AML-193 (cell line): Measurements from ENCODE around the gene ZNF774.
"Not testable (repeated sequence)": the region's sequence is repeated elsewhere in the genome, so short reads cannot be mapped to it uniquely, and the experiment has no call there.

Experiments used
- DNase-seq, 2 experiments: peaks; one replicate each; lab custom pipeline; 2025; lab: John Stamatoyannopoulos, UW

ZNF774 gene

GRCh38 chr15:90352107-90352893, at the start of gene ZNF774:
Gene ZNF774 (plus strand): TSS chr15:90352284. CDS start chr15:90354661, 2,377 bp downstream.
- peak; percentile 83 to 89 for DNase-seq

DNA sequence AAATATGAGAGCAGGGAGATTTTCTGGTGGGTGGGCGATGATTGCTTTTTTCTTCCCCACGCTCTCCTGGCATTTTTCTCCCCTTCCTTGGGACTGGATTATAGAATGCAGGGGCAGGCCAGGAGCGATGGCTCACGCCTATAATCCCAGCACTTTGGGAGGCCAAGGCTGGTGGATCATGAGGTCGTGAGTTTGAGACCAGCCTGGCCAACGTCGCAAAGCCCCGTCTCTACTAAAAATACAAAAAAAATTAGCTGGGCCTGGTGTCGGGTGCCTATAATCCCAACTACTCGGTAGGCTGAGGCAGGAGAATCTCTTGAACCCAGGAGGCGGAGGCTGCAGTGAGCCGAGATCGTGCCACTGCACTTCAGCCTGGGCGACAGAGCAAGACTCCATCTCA, 46.7 kb upstream of the ZNF774 start:
- DNase-seq = not testable (repeated sequence)

DNA sequence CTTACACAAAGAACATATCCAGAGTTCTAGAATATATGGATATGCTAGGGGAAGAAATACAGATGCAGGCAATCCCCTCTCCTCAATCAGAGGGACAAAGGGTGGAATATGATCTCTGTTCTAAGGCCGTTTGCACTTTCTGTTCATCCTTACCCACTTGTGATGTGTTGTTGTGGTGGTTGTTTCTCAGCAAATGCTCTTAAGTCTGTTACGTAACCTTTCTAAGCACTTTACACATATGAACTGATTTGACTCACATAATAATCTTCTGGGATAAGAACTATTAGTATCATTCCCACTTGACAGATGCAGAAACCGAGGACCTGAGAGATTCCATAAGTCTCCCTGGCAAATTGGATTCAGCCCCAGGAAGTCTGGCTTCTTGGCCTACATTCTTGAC, 46.2 kb upstream of the ZNF774 start:
- DNase-seq = no peak

- peak in 1 of 2 experiments; percentile 23 for DNase-seq
Measured at GRCh38 chr15:90306560-90306959, 45.5 kb upstream of the ZNF774 start.

DNA sequence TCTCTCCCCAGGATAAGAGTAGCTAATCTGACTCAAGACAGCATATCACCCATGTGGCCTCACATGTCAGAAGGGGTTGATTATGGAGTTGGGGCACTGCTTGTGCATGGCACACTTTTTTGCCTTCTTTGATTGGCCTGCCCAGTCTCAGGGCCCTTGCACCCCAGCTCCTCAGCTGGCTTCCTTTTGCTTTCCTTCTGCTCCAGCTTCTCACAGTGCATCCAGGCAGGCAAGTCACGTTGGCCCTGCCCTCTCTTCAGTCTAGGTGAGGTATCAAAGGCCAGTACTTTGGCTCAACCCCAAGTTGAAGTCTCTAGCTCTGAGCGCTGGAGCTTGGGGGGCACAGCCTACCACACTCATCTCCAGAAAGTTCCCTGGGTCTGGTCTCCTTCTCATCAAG, 44.4 kb upstream of the ZNF774 start:
- DNase-seq = no peak

DNA sequence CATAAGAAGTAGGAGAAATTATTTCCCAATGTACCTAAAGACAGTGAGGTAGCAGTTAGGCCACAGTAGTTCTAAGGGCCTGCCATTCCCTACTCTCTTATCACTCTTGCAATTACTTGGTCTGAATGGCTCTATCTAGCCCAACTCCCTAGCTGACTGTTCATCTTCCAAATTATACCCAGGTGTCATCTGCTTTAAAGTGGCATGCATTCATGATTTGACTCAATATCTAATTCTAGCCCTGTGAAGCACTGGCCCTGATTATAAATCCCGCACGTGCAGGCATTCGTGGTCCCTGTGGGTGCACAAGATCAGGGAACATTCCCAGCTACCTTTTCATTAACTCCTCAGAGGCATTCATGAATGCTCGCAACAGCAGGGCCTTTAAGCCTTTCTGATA, 43.1 kb upstream of the ZNF774 start:
- no peak for DNase-seq

DNA sequence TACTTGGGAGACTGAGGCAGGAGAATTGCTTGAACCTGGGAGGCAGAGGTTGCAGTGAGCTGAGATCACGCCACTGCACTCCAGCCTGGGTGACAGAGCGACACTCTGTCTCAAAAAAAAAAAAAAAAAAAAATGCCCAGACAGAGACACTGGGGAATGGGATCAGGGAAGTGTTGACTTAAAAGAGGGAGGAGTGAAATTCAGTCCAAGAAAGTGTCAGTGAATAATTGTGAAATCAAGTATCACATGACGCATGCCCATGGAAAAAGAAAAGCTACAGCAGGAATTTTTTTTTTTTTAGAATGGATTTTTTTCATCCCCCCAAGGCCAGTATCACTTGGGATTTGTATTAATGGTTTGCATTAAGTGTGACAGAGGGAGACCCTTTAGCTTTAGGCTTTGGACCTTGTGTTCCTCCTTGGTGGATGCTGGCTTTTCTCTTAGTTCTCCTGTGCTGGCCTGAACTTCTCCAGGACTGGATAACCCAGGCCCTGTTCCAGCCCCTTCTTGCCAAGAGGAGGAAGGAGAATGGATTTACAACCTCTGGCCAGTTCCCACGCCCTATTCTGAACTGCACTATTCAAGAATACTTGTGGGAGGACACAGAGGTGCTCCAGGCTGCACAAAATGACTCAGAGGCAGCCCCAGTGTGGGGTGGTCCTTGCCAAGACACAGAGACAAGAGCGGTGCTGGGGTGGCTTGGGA, 36.7 kb upstream of the ZNF774 start:
- DNase-seq = no peak

DNA sequence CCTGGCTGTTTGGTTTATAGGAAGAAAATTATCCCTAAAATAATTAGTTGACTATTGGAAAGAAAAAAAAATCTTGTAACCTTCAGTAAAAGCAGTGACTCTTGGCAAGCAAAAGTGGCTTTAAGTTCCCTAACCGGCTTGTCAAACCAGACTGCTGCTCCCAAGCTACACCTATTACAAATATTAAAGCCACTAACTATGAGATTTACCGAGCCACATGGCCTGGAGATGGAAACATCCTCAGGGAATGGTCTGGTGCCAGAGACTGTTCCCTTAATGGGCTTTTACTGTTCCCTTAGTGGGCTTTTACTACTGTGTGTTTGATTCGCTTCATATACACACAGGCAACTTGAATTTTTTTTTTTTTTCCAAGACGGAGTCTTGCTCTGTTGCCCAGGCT, 35.9 kb upstream of the ZNF774 start:
- DNase-seq = no peak

DNA sequence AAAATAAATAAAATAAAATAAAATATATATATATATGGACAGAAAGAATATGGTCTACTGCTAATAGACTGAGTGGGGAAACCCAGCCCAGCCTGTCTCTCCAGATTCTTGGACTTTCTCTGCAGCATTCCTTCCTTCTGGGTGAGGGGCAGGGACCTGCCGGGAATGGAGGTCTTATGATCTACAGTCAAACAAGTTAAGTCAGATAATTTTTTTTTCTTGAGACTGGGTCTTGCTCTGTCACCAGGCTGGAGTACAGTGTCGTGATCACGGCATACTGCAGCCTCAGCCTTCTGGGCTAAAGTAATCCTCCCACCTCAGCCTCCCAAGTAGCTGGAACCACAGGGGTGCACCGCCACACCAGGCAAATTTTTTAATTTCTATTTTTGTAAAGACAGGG, 33.5 kb upstream of the ZNF774 start:
- no peak for DNase-seq

DNA sequence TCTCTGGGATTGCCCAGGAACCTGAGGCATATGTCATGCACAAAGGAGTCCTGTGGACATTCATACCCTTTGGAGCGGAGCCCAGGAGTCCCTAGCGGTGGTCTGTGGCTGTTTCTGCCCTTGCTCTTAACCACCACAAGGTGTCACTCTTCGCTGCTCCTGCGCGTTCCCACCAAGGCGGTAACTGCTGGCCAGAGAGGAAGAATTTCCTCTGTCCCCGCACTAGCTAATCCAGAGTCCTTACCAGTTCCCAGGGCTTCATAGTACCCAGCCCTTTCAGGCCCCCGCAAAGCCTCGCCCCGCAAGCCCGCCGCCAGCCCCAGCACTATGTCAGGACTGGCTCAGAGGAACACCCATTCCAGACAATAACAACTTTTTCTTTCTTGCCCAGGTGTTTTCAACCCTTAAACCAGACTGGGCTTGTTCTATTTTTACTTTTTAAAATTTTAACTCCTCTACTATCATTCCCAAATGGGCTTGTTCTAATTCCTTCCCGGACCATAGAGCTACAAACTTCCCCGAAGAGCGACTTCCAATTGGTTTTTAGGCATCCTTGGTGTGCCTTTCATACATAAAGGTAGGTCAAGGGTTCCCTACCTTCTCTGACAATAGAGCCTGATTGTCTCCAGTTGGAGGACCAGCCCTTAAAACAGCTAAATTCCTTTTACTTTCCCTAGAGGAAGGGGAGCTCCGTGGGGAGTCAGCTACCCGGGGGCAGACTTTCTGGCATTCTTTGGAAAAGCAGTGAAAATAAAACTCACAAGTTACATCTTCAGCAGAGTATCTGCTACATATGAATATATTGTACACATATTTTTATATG, 31.8 kb upstream of the ZNF774 start:
- peak; percentile 67 to 71 for DNase-seq

DNA sequence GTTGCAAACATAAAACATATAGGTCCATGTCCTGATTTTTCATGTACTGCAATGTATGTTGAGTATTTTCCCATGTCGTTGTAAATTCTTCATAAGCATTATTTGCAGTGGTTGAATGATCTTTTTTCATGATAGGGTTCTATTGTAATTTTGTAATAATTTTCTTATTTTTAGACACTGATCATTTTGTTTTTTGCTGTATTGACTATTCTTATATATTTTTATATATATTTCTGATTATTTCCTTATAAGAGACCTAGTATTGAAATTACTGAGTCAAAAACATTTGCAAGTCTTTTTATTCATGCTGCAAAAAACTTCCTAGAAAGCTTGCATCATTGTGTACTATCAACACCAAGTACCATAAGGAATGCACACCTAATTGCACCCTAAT, 31.2 kb upstream of the ZNF774 start:
- no peak for DNase-seq

DNA sequence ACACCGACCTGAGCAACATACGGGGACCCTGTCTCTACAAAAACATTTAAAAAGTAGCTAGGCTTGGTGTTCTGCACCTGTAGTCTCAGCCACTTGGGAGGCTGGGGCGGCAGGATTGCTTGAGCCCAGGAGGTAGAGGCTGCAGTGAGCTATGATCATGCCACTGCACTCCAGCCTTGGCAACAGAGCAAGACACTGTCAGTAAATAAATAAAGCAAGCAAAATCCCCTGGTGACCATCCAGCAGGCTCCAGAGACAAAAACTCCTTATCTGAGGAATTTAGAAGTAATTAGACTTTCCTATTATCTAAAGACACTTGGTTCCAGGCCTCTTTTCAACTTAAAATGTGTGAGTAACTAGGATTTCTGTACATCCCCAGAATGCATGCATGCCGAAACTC, 29.5 kb upstream of the ZNF774 start:
- DNase-seq = no peak

DNA sequence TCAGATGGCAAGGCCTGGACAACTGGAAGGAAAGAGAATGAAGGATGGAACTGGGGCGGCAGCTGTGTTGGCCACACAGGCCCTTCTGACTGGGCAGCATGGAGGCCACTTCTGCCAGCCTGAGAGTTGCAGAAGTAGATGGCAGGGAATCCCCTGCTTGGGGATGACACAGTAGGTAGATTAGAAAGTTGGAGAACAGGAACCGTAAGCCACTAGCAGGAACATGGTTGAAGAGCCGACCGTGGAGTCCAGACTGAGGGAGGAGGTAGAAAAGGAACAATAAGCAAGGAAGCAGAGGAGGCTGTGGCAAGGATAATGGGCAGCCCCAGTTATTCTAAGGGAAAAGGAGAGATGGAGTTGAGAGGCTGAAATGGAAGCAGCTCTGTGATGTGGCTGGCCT, 26.4 kb upstream of the ZNF774 start:
- no peak for DNase-seq

DNA sequence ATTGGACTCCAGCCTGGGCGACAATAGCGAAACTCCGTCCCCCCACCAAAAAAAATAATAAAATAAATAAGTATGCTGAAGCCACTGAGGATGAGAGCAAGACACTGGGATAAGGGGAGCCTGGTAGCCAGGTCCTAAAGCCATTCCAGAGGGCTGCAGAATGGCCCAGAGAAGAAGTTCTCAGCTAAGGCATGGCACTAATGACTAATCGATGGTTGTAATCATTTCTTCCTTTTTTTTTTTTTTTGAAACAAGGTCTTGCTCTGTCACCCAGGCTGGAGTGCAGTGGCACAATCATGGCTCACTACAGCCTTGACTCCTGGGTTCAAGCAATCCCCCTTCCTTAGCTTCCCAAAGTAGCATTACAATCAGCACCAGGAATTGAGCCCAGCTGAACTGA, 25.6 kb upstream of the ZNF774 start:
- no peak for DNase-seq

GRCh38 chr15:90327311-90327710, 24.8 kb upstream of the ZNF774 start:
- peak; percentile 56 to 64 for DNase-seq

- DNase-seq = no peak
Measured at GRCh38 chr15:90334304-90334731, 17.8 kb upstream of the ZNF774 start.

- peak; percentile 92 to 95 for DNase-seq
Measured at GRCh38 chr15:90336705-90337141, 15.4 kb upstream of the ZNF774 start.

- DNase-seq = peak; percentile 12 to 27
Measured at GRCh38 chr15:90337256-90337655, 14.8 kb upstream of the ZNF774 start.

- DNase-seq = no peak
Measured at GRCh38 chr15:90338532-90338931, 13.6 kb upstream of the ZNF774 start.

GRCh38 chr15:90340345-90340744, 11.7 kb upstream of the ZNF774 start:
- DNase-seq = no peak

DNA sequence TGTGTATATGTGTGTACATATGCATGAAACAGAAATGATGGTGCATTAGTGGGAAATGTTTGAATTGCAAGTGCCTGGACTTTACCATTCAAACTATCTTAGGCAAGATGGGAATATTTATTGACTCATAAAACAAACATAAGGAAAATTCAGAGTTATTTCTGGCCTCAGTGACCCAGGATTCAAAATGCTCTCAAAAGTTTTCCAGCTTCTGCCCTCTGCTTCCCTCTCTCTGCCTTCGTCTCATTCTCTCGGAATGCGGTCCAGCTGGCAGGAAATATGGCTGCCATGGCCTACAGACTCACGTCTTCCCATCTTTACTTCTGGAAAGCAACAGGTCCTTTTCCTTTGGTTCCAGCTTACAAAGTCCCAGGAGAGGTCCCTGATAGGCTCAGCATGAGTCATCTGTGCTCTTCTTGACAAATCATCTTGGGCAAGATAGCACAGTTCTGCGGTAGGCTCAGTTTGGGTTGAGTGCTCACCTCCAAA, 8.7 kb upstream of the ZNF774 start:
- no peak for DNase-seq

DNA sequence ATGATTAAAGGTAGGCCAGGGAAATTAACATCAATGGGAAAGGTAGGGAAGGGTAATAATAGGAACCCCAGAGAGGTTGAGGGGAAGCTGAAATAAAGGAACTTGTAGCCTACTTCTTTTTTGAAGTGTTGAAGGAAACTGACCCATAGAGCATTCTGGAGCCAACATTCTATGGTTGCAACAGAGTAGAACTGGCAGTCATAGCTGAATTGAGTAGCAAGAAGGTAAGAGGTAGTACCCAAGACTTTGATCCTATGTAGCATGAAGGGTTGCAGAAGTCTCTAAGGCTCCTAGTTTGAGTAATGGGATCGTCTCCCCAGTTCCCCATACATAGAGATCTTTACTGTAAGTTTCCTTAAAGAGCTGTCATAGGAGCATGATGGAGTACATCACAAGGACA, 7.4 kb upstream of the ZNF774 start:
- peak; percentile 68 to 78 for DNase-seq
